Left ventricle myocardium superior (tissue), 1 donor: ENCODE measurements around the gene ACP4. TPM values are rescaled to one million over a fixed set of nuclear protein-coding genes. Genes with fewer than 3 reads are reported as not detected.
"Not testable (repeated sequence)": the region's sequence is repeated elsewhere in the genome, so short reads cannot be mapped to it uniquely, and the experiment has no call there.

ENCODE experiments used
- ATAC-seq: fragments of 200-7000 bp; cut with Tn5 transposase; one replicate; pipeline ENCODE4 v1.9.1; 2020; ENCODE audit warnings: mild to moderate bottlenecking, moderate library complexity
- DNase-seq: peaks from one replicate; pipeline ENCODE4 v3.0.0-alpha.2; 2020
- intact Hi-C: fragments of 100-400 bp; cut with micrococcal nuclease; formaldehyde crosslinking; loops from one replicate; pipeline ENCODE4 v1.11.0; 2022
- total RNA-seq: library from RNA; stranded (reverse); fragmentation: NEBNext Ultra II Directional; extraction: Animal tissue kit (Norgen Biotek cat#: 25700); gene quantifications from one replicate; pipeline ENCODE4 v1.2.1, GENCODE V29; 2021
- donor health status: DM: no; HTN: yes; CAD: no; lungs with severe emphysema.

Gene ACP4
- total RNA-seq, 1 donor from 2014 or later = not detected

GRCh38 chr19:50772912-50773311, 17.3 kb upstream of the ACP4 start:
- ATAC-seq, DNase-seq, intact Hi-C loops: not testable (repeated sequence)

GRCh38 chr19:50773454-50773853, 16.8 kb upstream of the ACP4 start:
- ATAC-seq, DNase-seq, intact Hi-C loops: not testable (repeated sequence)

GRCh38 chr19:50776131-50776530, 14.1 kb upstream of the ACP4 start:
- ATAC-seq (no peak), DNase-seq (no peak)
- intact Hi-C loops = no loop called here

- intact Hi-C loops = no loop called here
- ATAC-seq = no peak
- DNase-seq = no peak
Measured at GRCh38 chr19:50777261-50777660, 13.0 kb upstream of the ACP4 start.

GRCh38 chr19:50777830-50778303, 12.3 kb upstream of the ACP4 start:
- intact Hi-C loops = no loop called here
- DNase-seq = no peak
- ATAC-seq = no peak

GRCh38 chr19:50778906-50779430, 11.2 kb upstream of the ACP4 start:
- intact Hi-C loops = no loop called here
- no peak for DNase-seq
- no peak for ATAC-seq

- ATAC-seq (no peak), DNase-seq (no peak)
- intact Hi-C loops = no loop called here
Measured at GRCh38 chr19:50779504-50780457, 10.4 kb upstream of the ACP4 start.

- ATAC-seq (no peak), DNase-seq (no peak)
- intact Hi-C loops = no loop called here
Measured at GRCh38 chr19:50780753-50781435, 9.3 kb upstream of the ACP4 start.

GRCh38 chr19:50783848-50784152, 6.4 kb upstream of the ACP4 start:
- DNase-seq, intact Hi-C loops, ATAC-seq: not testable (repeated sequence)

GRCh38 chr19:50784710-50785109, 5.5 kb upstream of the ACP4 start:
- intact Hi-C loops = no loop called here
- ATAC-seq (no peak), DNase-seq (no peak)

- intact Hi-C loops = no loop called here
- ATAC-seq (no peak), DNase-seq (no peak)
Measured at GRCh38 chr19:50785329-50785728, 4.9 kb upstream of the ACP4 start.

- no peak for ATAC-seq
- intact Hi-C loops = no loop called here
- no peak for DNase-seq
Measured at GRCh38 chr19:50790922-50791467, 780 bp downstream of the ACP4 start.

- intact Hi-C loops = no loop called here
- ATAC-seq (no peak), DNase-seq (no peak)
Measured at GRCh38 chr19:50791594-50792271, 1.5 kb downstream of the ACP4 start.

GRCh38 chr19:50792272-50793250, 2.3 kb downstream of the ACP4 start:
- ATAC-seq (no peak), DNase-seq (no peak)
- intact Hi-C loops = no loop called here

- ATAC-seq = no peak
- intact Hi-C loops = no loop called here
- DNase-seq = no peak
Measured at GRCh38 chr19:50793558-50794065, 3.4 kb downstream of the ACP4 start.

GRCh38 chr19:50794074-50794875, 4.1 kb downstream of the ACP4 start:
- ATAC-seq (no peak), DNase-seq (no peak)
- intact Hi-C loops = no loop called here
